ENCODE data around the gene FBXO42. TPM values are rescaled to one million over a fixed set of nuclear protein-coding genes. Genes with fewer than 3 reads are reported as not detected.

The FBXO42 gene
- total and polyA plus RNA-seq, 9 of the 15 experiments (the other 6 are each of a cell fraction or from before 2014, with no cell fraction given): 7.2 to 24.8 (median 17.4) TPM

DNA sequence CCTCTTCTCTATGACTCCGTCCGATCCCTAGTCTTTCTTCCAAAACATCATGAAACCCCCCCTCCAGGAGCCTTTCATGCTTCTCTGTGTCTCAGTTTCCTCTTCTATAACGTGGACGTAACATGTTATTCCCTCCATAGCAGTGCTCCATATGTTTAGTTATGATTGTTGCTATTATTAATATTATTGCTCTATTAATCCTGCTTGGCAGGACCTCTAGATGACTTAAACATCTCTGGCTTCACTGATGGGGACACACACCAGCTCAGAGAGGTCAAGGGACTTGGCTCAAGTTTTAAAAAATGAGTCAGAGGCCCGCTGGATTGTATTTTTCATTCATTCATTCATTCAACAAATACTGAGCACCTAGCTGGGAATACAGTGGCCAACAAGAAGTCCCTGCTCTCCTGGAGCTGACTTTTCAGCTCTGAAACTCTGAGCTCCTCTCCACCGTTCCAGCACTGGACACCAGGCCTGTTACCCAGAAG is 114.9 kb downstream of the FBXO42 start (continued):
- TF ChIP-seq, protein P1, sequence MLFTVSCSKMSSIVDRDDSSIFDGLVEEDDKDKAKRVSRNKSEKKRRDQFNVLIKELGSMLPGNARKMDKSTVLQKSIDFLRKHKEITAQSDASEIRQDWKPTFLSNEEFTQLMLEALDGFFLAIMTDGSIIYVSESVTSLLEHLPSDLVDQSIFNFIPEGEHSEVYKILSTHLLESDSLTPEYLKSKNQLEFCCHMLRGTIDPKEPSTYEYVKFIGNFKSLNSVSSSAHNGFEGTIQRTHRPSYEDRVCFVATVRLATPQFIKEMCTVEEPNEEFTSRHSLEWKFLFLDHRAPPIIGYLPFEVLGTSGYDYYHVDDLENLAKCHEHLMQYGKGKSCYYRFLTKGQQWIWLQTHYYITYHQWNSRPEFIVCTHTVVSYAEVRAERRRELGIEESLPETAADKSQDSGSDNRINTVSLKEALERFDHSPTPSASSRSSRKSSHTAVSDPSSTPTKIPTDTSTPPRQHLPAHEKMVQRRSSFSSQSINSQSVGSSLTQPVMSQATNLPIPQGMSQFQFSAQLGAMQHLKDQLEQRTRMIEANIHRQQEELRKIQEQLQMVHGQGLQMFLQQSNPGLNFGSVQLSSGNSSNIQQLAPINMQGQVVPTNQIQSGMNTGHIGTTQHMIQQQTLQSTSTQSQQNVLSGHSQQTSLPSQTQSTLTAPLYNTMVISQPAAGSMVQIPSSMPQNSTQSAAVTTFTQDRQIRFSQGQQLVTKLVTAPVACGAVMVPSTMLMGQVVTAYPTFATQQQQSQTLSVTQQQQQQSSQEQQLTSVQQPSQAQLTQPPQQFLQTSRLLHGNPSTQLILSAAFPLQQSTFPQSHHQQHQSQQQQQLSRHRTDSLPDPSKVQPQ (CRISPR knock-in tag; IDR thresholded peaks at IDR 0.05; ENCODE audit: borderline replicate concordance): no peak
- TF ChIP-seq ETV5 (CRISPR knock-in tag; IDR thresholded peaks at IDR 0.05; ENCODE audit: low read depth) (no peak; the same call in 1 of the 2 replicates), SAFB (IDR thresholded peaks at IDR 0.05; ENCODE audit: borderline replicate concordance, low read depth, low read length) (no peak), HDAC2 (IDR thresholded peaks at IDR 0.05) (no peak), ZNF23 (CRISPR knock-in tag; IDR thresholded peaks at IDR 0.05) (no peak), CTBP1 (IDR thresholded peaks at IDR 0.05; ENCODE audit: borderline replicate concordance) (no peak), FOXA3 (CRISPR knock-in tag; conservative IDR thresholded peaks at IDR 0.05 in 1 of 2, IDR thresholded peaks at IDR 0.05 in 1 of 2) (no peak), ZKSCAN3 (CRISPR knock-in tag; IDR thresholded peaks at IDR 0.05) (no peak), MAFF (IDR thresholded peaks at IDR 0.05; ENCODE audit: low read length) (no peak), ZNF224 (CRISPR knock-in tag; IDR thresholded peaks at IDR 0.05) (no peak), NFE2L1 (tag; IDR thresholded peaks at IDR 0.05; ENCODE audit: borderline replicate concordance, low read depth) (no peak), SUPT5H (IDR thresholded peaks at IDR 0.05) (peak; percentile 77; the same call in 1 of the 2 replicates), JUN (IDR thresholded peaks at IDR 0.05; ENCODE audit: borderline replicate concordance, low read depth, low read length) (no peak), JUN (CRISPR knock-in tag; IDR thresholded peaks at IDR 0.05; ENCODE audit: borderline replicate concordance) (no peak), POLR2G (IDR thresholded peaks at IDR 0.05; ENCODE audit: low read depth, low read length) (no peak), ZNF766 (CRISPR knock-in tag; conservative IDR thresholded peaks at IDR 0.05) (0 out of 2 replicates have a peak, but pooled peaks have one; percentile 75), NR3C1 (CRISPR knock-in tag; IDR thresholded peaks at IDR 0.05) (no peak)
- TF ChIP-seq, protein P2, sequence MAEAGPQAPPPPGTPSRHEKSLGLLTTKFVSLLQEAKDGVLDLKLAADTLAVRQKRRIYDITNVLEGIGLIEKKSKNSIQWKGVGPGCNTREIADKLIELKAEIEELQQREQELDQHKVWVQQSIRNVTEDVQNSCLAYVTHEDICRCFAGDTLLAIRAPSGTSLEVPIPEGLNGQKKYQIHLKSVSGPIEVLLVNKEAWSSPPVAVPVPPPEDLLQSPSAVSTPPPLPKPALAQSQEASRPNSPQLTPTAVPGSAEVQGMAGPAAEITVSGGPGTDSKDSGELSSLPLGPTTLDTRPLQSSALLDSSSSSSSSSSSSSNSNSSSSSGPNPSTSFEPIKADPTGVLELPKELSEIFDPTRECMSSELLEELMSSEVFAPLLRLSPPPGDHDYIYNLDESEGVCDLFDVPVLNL (CRISPR knock-in tag; IDR thresholded peaks at IDR 0.05; ENCODE audit: low read depth): no peak
- TF ChIP-seq, protein P3, sequence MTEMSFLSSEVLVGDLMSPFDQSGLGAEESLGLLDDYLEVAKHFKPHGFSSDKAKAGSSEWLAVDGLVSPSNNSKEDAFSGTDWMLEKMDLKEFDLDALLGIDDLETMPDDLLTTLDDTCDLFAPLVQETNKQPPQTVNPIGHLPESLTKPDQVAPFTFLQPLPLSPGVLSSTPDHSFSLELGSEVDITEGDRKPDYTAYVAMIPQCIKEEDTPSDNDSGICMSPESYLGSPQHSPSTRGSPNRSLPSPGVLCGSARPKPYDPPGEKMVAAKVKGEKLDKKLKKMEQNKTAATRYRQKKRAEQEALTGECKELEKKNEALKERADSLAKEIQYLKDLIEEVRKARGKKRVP (CRISPR knock-in tag; IDR thresholded peaks at IDR 0.05): no peak

Data from K562 (cell line).